ENCODE data around the gene SCAND1.

- TF ChIP-seq CTCF (IDR thresholded peaks at IDR 0.05) (no peak), POLR2AphosphoS5 (IDR thresholded peaks at IDR 0.05) (no peak), POLR2A (IDR thresholded peaks at IDR 0.05) (no peak)
These were observed 46.3 kb downstream of the SCAND1 start for GRCh38 chr20:35908007-35908406.

All from prostate gland (tissue), 2 donors.